HG03280 (cell line): Measurements from ENCODE around the gene HRH3.

Source experiments
- ATAC-seq: cut with Tn5 transposase; IDR thresholded peaks from one replicate; pipeline ENCODE4 v1.9.1; 2021; ENCODE audit warnings: mild to moderate bottlenecking, moderate library complexity; ENCODE audit not compliant: unreplicated experiment

Gene HRH3

DNA sequence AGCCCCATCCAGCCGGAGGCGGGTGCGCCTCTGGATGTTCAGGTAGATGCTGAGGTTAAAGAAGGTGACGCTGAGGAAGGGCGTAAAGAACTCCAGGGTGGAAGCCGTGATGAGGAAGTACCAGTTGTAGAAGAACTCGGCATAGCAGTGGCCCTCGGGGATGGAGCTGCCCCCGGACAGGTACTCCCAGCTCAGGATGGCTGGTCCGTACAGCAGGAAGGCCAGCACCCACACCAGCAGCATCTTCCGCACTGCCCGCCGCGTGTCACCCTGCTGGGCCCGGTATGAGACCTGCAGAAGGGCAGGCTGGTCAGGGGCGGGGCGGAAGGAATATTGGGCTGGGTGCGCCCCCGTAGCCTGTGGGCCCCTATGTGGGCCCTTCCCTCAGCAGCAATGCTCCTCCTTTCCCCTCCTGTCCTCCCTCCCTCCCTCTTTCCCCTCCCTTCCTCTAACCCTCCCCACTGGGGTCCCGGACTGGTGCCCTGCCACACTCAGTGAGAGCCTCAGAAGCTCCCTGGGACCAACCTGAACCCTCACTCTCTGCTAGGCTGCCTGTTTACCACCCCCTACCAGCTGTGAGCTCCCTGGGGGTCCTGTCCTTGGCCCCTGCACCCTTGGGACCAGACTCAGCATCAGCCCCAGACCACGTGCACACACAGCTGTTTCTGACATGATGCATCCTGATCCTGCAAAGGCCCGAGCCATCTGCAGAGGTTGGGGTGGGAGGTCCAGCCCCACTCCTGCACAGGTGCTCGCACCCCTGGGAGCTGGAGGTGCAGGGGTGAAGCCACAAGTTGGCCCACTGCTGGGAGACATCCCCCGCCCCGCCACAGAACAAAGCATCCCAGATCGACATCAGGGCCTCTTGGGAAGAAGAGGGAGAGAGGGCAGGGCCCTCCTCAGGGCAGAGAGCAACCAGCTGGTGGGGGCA lies 3.2 kb downstream of the HRH3 start:
- ATAC-seq: no peak

DNA sequence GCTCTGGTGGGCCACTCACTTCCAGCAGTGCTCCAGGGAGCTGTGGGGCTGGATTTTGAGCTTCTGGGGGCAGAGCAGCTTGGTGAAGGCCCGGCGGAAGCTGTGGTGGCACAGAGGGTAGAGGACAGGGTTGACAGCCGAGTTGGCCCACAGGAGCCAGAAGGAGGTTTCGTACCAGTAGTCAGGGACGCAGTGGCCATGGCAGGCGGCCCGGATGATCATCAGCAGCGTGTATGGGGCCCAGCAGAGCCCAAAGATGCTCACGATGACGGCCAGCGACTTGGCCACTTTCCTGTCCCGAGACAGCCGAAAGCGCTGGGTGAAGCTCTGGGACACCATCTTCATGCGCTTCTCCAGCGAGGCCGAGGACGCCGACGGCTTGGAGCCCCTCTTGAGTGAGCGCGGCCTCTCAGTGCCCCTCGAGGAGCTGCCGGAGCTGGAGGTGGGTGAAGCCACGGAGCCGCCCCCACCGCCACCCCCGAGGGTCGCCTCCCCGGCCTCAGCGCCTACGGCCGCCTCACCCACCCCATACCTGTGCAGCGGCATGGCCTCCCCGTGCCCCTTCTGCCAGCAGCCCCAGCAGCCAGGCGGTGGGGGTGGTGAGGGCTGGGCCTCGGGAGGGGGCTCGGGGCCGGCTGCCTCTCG lies 4.0 kb downstream of the HRH3 start:
- no peak for ATAC-seq

DNA sequence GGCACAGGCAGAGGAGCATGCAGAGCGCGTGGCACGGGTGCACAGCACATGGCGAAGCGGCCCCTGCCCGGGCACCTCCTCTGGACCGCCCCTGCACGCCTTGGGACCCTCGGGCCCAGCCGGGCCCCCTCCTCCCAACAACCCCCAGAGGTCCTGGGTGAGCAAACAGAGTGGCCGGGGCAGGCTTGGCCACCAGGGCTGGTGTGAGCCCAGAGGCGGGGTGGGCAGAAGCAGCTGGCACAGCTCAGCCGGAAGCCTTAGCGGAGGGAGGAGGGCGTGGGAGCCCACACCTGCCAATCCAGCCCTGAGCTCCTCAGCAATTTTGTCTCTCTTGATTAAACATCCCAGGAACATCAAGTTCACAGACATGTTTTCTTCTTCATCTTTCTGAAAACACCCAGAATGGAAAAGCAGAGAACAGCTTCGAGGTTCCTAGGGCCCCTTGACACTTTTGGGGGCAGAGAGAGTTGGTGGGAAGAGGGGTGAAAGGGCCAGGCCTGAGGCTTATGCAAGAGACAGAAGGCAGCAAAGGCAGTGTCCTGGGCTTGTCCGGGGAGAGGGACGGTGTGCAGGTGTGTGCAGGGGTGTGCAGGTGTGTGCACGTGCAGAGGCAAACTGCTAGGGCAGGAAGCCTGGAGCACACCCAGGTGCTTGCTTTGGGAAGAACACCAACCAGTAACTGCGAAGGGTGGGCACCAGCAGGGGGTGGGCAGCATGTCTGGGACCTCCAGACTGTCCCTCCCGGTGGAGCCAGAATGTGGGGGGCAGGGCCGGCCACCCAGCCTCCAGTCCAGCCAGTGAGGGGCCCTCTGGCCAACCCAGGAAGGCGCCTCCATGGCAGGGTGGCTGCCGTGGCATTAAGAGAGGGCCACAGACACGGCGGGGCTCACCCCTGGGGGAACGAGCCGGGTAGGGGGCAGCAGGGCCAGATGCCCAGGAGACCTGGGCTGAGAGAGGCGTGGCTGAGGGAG lies 4.8 kb downstream of the HRH3 start:
- no peak for ATAC-seq

DNA sequence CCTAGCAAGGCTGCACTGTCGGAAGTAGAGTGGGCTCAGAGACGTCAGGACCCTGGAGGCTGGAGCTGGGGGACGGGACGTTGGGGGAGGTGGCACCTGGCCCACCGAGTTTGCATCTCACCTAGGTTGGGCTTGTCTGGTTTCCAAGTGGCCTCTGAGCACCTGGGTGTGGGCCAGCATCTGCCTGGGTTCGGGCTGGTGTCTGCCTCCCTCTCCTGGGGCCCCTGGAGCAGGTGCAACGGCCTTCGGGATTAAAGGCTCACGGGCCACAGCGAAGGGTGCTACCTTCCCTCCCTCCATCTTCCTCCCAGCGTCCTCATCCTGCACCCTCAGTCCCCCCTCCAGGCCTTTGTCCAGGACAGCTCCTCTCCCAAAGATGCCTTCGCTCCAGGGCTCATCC lies 6.0 kb downstream of the HRH3 start:
- no peak for ATAC-seq

DNA sequence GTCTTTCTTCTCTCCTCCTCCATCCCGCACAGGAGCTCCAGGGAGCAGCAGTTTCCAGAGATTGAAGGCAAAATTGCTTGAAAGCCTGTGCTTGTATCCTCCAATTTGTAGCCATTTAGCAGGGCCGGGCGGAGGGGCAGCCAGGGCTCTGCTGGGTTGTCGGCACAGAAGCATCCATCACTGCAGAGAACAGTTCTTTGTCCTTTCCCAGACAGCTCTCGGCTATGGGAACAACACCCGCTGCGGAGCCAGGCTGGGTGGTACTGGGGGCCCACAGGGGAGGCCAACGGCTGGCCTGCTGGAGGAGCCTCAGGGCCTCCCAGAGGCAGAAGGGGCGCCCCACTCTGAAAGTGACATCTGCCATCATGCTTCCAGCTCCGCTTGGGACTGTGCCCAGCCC lies 7.8 kb downstream of the HRH3 start:
- ATAC-seq: no peak

DNA sequence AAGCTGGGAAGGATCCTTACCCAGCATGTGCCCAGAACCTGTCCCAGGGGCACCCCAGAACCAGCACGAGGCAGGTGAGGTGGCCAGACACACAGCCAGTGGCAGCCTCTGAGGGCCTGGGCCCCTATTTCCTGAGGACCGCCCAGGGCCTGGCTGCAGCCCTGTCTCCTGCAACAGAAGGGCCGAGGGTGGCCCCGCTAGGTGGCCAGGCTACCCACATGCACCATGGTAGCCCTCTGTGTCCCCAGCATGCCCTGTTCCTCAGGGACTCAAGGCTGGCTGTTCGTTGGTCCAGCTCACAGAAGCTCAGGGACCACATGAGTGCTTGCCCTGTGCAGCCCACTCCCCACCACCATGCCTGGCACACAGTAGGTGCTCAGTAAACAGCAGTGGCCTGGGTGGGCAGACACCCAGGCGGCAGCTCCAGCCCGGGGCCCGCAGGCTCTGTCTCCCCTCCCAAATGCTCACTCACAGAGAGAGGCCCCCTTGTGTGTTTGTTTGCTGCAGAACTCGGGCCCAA lies 8.2 kb downstream of the HRH3 start:
- ATAC-seq: no peak

DNA sequence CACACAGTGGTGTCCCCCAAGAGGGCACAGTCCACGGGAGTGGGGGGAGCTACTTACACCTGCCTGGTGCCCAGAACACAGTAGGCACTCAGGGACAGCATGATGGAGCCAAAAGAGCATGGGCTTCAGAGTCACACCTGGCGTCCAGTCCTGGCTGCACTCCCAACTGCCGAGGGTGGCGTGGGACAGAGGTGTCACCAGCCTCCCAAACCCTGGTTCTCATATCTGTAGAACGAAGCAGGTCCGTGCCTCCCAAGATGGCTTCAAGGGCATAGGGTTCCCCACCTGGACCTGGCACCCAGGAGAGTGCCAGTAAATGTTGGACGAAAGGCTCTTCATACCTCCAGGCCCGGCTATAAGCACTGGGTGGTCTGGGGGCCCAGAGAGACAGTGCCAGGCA lies 8.9 kb downstream of the HRH3 start:
- no peak for ATAC-seq

DNA sequence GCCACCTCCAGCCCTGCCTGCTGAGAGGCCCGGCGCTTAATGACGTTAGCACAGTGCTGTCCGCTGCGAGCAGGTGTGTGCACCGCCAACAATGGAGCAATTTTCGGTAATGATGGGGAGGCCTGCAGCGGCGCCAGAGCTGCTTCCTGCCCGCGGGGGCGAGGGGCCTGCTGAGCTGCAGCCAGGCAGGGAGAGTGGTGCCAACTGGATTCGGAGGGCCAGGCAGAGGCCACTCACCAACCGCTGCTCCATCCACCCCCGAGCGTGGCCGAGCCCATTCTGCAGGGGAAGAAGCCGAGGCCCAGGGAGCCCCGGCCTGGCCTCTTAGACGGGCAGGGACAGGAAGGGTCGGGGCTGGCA lies 9.6 kb downstream of the HRH3 start:
- ATAC-seq: no peak

DNA sequence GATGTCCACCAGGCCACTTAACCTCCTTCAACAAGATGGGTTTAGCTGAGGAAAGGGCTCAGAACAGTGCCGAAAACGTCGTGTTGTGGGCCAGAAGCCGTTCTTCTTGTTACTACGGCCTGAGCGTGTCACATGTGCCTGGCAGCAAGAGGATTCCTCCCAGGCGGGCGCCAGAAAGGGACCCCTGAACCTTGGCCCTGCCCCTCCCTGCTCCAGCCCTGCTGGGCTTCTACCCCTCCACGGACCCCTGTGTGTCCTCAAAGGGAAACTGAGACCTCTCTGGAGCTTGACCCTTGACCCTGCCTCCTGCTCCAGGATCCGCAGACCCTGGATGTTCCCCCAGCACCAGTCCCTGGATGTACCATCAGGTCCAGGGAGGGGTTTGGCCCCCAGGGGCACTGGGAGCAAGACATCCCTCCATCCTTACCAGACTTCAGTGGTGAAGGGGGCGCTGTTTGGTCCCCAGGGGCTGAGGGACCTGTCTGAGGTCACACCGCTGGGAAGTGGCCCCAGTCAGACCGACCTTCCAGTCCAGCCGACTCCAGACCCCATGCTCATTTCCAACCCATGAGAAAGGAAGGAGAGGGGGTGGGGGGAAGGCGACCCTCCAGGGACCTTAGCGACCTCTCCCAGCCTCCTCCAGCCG lies 10.1 kb downstream of the HRH3 start:
- no peak for ATAC-seq

DNA sequence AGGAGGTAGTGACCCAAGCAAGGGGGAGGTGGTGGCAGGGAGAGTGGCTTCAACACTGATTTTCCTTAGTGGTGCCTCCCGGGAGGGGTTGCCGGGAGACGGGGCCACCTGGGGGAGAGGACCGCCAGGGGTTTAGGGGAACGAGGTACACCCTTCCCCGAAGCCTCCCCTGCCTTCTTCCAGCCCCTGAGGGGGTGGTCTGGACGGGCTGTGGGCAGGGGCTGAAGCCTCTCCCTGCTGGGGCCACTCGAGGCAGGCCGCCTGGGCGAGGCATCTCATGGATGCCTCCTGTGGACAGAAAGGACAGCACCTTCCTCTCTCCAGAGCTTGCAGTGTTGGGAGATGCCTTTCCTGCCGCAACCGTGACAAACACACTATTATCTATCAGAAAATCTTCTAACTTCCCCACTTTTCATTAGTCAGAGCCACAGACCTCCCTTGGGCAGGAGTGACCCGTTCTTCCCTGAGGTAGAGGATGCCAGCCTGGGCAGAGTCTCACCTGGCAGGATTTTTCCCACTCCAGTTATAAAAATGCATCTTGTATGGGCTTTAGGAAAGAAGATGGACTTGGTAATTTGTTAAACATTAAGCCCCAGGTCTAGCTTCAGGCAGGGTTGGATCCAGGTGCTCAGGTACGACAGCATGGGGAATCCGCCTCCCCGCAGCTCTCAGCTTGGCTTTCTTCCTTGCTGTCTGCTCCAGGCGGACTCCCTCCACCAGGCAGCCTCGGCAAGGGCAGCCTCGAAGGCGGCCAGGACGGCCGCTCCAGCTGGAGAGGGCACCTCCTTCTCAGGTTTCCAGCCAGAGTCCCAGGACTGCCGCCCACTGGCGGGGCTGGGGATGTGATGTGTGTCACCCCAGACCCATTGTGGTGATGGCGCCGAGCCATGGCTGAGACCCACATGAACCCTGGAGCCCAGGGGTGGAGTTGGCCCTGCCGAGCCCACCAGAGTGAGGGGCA lies 11.0 kb downstream of the HRH3 start:
- ATAC-seq: no peak

DNA sequence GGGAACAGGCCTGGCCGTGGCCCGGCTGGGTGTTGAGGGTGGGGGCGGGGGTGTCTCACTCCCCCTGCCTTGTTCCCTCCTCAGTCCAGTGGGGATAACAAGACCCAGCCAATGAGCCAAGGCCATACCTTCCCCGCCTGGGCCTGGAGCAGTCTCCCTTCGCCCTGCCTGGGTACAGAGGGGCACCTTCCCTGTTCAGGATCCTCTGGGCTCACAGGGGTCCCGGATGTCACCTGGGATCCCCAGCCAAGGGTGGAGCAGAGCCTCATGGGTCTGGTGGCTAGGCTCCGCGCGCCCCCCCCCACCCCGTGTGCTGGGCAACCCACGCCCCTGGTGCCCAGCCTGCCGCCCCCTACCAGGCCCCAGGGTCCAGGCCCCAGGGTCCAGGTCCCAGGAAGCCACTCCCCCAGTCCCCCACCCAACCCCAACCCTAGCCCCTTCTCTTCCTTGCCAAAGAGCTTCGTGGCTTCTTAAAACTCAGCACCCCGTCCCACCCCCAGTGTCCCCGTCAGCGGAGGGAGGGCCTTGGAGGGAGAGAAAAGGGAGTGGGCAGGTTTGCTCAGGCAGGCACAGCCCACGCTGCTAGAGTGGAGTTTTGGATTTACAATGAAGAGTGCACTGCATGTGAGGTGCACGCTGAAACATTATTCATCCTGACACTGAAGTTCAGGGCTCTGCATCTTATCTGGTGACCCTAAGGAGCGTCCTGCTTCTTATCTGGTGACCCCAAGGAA lies 11.8 kb downstream of the HRH3 start:
- ATAC-seq: no peak

DNA sequence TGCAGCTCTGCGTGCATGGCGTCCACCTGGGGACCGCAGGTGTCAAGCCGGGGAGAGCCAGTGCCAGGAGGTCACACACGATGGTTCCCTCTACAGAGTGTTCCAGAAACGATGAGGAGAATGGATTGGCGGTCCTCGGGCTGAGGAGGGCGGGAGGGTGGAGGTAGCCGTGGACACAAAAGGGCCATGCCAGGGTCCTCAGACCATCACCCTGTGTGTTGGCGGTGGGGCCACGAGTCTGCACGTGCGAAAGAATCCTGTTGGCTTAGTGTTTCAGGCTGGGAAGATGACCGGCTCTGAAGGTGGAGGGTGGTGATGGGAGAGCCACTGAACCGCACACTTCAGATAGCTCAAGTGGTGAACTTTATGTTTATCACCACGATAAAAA lies 13.7 kb downstream of the HRH3 start:
- no peak for ATAC-seq

DNA sequence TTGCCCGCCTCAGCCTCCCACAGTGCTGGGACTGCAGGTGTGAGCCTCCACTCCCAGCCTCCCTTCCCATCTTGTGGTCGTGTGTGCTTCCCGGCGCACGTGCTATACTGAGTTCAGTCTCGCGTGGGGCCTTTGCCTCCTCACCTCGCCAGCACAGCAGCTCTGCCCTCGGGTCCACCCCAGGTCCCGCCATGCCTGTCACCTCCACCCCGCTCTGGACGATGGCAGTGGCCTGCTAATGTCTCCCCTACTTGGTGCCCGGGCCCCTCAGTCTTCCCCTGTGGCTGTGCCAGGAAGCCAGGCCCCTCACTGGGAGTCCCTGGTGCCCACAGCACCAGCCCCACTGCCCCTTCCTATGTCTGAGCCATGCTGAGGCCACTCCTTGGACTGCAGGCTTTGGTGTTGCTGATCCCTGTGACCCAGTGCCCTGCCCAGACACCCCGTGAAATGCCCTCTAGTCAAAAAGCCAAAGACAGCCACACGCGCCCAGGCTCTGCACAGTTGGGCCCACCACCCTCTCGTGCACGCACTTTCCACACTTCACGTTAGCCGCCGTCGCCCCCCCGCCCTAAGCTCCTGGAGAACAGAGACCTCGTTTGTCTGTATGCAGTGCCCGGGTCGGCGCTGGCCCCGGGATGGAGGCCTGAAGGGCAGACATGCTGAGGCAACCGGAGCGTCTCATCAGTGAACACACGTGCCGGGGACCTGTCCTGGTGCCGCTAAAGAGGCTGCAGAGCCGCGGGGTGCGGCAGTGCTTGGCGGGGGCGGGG lies 14.3 kb downstream of the HRH3 start:
- no peak for ATAC-seq

DNA sequence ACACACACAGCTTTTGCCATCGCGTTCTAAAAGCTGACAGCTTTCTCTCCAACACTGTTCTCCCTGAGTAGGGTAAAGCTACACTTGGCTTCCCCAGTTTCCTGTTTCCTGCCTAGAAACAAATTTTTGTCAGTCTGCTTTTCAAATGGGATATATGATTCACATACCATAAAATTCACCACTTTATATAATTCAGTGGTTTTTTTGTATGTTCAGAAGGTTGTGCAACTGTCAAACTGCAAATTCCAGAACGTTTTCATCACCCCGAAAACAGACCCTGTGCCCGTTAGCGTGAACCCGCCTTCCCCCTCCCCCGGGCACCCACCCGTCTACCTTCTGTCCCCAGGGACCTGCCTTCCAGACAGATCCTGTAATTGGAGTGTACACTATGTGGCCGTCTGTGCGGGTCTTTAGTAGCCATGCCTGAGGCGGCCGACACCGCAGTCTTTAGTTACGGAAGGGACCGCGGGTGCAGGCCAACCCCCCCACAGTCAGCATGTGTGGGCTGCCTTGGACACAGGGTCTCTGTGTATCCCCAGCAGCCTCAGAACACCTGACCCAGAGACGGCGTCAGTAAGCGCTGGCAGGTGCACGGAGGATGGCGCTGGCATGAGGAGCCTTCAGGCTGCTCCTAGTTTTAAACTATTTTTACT lies 16.6 kb downstream of the HRH3 start:
- no peak for ATAC-seq

DNA sequence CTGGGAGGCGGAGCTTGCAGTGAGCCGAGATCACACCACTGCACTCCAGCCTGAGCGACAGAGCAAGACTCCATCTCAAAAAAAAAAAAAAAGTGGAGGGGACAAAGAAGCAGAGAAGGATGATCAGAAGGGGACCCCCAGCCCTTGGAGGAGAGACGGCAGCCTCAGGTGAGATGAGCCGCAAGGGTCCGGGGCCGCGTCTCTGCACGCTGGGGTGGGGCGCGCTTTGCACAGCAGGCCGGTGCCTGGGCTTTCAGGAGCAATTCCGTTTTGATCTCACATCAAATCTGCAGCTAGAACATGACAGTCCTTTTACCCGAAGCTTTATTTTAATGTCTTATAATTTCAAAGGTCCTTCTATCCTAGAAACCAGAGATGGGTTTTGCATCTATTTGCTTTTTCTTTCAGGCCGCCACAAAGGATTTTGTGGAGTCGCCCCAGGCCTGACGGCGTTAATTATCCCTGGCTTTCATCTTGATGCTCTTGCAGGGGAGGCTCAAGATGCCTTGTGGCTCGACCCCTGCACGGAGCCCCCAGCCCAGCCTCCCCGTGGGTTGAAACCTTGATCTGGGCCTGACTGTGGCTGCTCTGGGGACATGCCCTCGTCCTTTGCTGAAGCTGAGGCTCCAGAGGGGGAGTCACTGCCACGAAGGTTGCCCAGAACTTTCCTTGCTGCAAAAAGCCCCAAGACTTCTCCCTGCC lies 17.3 kb downstream of the HRH3 start:
- no peak for ATAC-seq

DNA sequence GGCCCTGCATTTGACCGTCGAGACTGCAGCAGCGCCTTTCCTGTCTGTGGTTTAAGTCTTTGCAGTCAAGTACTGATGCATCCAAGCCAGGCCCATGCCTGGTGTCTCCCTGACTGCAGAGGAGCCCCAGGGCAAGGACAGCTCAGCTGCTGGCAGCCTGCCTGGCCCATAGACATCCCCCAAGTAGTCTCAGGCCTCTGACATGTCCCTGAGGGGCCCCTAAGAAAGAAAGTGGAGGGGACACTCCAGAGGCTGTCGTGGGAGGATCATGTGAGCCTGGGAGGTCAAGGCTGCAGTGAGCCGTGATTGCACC lies 18.0 kb downstream of the HRH3 start:
- ATAC-seq: no peak
